DMS 273 (cell line): ENCODE measurements around the gene SLC25A21.
"Not testable (repeated sequence)": the region's sequence is repeated elsewhere in the genome, so short reads cannot be mapped to it uniquely, and the experiment has no call there.

ENCODE experiments used
- DNase-seq: peaks from one replicate; lab custom pipeline; 2025; ENCODE audit not compliant: unreplicated experiment; lab: John Stamatoyannopoulos, UW

Gene SLC25A21

GRCh38 chr14:37091651-37092050 lies 80.8 kb downstream of the SLC25A21 start:
- DNase-seq, result no peak

DNA sequence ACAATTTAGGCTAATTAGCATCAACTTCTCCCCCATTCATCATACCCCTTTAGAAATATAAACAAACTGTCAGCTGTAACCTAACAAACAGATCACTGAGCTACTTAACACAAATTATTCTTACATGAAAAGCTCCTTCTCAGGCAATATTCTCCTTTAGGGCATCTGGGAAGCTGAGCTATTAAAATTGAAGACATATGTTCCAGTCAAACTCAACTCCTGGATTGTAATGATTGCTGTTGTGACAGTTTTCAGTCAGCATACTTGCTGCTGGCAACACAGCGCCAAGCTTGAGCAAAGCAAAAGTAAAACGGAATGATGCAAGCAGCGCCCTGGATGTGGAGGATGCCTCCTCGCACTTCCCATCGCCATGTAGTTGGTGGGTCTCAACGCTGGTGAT lies 82.4 kb downstream of the SLC25A21 start:
- DNase-seq, result peak; percentile 7

DNA sequence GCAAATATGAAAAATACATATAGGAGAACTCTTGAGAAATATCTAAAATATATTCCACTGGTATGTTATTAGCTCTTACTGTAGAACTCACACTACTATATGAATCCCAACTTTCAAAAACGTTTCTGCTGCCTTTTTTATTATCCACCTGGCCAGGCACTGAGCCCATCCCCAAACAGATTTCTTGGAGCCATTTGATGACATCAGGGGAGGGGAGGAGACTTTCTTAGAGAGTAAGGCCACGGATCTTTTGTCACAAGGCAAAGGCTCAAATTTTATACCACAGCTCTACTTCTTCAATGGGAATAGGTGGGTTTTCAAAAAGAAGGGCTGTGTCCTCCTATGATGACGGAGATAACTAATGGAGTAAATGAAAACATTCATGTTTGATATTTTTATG lies 83.0 kb downstream of the SLC25A21 start:
- DNase-seq, result no peak

DNA sequence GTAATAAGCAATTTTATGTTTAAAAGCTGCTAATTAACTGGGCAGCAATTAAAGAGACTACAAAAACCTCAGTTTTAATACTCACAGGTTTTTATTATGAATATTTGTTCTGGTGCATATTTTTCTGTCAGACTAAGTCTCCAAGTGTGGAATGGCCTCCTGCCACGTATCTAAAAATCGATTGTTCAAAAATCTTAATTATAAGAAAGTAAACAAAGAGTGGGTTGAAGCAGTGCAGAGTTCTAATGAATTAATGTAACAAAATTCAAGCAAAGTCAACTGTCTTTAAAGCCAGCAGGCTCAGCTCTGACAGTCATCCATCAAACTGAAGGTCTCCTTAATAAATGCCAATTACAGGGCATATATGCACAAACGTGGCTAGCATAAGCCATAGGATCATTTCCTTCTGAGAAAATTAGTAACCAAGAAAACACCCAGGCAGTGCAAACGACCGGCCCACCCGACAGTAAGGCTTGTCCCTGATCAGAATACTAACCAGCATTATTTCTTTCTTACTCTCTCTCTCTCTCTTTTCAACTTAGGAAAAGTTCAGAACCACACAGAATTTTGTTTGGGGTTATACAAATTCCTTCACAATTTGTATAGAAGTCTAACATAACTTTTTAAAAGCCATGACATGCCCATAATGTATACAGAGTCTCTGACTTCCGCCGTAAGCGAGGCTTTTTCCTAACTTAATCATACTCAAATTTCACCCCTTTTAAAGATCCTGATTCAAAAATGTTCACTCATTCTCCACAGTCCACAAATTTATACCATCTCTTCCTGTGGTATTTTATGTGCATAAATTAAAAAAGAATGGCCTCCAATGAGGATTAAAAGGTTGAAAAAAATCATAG lies 83.8 kb downstream of the SLC25A21 start:
- DNase-seq, result no peak

- DNase-seq, result no peak
Measured at GRCh38 chr14:37087520-37087919, 84.9 kb downstream of the SLC25A21 start.

GRCh38 chr14:37083599-37083998 lies 88.8 kb downstream of the SLC25A21 start:
- DNase-seq, result no peak

- DNase-seq, result no peak
Measured at GRCh38 chr14:37082449-37082848, 90.0 kb downstream of the SLC25A21 start.

GRCh38 chr14:37081856-37082255 lies 90.5 kb downstream of the SLC25A21 start:
- no peak for DNase-seq

DNA sequence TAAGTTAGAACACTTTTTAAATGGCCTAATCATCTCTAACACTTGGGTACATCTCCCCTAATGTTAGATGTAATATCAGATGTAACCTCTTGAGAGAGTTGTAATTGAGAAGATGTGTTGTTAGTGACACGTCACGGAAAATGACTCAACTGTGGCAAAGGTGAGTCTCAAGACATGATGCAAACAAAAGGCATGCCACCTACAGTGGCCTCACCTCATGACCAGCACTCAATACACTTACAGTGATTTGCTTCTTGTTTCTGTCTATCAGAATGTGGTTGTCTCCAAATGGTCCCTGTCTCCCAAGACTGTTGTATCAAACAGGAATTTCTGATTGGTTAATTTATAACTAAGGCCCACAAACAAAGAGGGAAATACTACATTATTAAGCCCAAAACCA lies 91.2 kb downstream of the SLC25A21 start:
- no peak for DNase-seq

- DNase-seq, result no peak
Measured at GRCh38 chr14:37078131-37078530, 94.3 kb downstream of the SLC25A21 start.

- not testable (repeated sequence) for DNase-seq
Measured at GRCh38 chr14:37074320-37074719, 98.1 kb downstream of the SLC25A21 start.

- no peak for DNase-seq
Measured at GRCh38 chr14:37063467-37064240, 108.8 kb downstream of the SLC25A21 start.

DNA sequence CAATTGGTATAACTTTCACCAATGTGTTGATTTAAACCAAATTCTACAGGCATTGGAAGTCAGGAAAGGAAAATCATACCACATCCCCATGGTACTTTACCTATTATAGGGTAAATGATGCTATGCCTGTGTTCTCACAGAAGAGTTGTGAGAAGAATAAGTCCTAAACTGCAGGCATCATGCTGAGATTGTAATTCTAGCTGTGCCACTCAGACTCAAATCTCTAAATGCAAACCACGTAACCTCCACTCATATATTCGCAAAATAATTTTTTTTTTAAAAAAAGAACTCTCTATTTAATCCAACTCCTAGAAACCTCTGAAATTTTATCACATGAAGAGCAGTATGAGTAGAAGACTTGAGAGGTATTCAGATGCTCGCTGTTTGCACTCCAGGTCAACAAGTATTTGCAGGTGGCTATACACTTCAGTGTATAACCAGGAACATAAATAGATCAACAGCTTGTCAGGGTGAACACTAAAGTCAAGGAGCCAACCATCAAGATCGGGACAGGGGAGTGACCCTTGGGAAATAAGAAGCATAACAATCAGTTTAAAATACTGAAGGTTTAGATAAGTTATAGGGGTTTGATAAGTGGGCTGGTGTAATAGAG lies 110.1 kb downstream of the SLC25A21 start:
- no peak for DNase-seq

DNA sequence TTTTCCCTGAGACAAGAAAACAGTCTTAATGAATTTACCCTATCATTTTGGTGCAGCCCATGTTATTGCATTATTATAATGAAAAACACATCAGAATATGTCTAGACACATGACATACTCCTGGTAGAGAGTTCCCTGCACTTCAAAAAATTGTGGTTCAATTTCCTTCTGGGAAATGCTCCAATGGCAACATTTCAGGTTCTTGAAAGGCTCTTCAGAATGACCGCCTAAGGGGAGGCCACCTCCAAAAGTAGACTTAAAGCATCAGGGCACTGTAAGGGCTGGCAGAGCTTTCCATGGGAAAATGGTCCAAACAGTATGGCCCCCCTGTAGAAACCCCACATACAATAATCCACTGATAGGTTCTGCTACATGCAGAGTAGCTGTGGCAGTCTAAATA lies 110.7 kb downstream of the SLC25A21 start:
- DNase-seq, result no peak

DNA sequence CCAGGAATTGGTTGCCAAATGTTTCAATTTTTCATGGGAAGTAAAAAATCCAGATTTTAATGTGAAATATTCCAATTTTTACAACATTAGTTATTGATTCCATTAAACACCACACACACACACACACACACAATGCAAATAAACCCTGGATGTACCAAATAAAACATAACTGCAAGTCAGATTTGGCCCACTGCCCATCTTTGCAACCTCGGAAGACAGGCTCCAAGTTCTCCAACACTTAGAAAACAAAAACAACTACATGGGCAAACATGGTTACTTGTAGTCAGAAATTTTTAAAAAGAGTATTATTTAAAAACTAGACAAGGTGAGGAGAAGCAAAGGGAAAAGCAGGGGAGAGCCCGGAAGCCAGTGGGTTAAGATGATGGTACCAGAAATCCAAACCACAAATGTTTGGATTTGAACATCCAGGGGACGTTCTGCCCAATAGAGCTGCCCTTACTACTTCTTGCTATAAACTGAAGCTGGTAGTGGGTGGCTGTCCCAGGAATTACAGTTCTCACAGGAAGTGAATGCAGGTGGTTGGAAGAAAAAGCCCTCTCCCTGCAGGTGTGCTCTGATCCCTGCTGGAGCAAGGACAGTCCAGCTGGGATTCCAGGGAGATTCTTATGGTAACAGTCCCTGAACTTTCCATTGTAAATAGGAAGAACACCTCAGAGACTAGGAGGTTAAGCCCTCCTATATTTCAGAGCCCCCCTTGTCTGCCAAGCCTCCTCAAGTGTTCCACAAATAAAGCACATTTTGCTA lies 111.7 kb downstream of the SLC25A21 start:
- no peak for DNase-seq

GRCh38 chr14:37057776-37058175 lies 114.6 kb downstream of the SLC25A21 start:
- DNase-seq, result no peak

DNA sequence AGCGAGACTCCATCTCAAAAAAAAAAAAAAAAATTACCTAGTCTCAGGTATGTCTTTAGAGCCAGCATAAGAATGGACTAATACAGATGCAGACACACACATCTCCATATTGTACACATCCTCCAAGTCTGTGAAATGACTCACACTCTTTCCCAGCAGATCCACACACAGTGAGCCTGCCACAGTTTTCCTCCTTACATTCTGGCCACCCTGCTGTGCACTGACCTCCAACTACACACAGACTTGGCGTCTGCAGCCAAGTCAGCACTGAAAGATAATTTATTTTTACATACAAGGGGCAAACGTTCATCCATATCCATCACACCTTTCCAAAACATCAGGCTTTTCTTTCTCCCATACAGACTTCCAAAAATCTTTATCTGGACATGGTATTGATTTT lies 115.9 kb downstream of the SLC25A21 start:
- DNase-seq, result no peak

GRCh38 chr14:37054869-37055268 lies 117.5 kb downstream of the SLC25A21 start:
- no peak for DNase-seq

- no peak for DNase-seq
Measured at GRCh38 chr14:37054144-37054543, 118.3 kb downstream of the SLC25A21 start.

DNA sequence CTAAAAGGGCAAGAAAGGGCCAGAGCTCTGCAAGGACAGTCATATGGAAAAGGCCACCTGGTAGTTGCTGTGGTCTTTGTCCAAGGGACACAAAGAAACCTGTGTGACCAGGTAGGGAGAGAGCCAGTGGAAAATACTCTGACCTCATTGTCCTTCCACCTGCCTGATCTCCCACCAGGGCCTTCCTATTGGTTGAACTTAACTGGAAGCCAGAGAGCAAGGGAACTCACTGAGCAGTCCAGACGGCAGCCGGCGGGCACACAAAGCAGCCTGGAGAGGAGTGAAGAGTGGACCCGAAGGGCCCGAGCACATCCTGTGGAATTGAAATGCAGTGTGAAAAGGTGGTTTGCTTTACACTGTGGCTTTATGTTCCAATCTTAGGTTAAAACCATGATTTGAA lies 120.7 kb downstream of the SLC25A21 start:
- no peak for DNase-seq

DNA sequence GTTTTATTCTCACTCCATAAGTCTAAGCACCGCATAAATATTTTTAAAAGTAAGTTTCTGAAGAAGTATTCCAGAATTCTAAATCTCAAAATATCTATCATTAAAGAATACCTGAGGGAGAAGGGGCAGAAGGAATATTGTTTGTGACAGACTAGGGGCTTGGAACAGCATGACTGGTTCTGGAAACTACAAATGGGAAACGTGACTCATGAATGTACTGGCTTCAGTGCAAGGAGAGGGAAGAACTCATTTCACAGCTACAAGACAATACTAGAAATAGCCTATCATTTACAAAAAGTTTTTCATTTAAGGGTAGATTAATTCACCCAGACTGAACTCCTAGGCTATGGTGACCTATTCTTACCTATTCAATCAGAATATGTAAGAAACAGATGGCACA lies 121.3 kb downstream of the SLC25A21 start:
- DNase-seq, result no peak
